HG03139 (cell line): ENCODE results near the gene ARNT2.

Experiments
- ATAC-seq: cut with Tn5 transposase; IDR thresholded peaks from one replicate; pipeline ENCODE4 v1.9.1; 2021; ENCODE audit not compliant: unreplicated experiment

Gene ARNT2

DNA sequence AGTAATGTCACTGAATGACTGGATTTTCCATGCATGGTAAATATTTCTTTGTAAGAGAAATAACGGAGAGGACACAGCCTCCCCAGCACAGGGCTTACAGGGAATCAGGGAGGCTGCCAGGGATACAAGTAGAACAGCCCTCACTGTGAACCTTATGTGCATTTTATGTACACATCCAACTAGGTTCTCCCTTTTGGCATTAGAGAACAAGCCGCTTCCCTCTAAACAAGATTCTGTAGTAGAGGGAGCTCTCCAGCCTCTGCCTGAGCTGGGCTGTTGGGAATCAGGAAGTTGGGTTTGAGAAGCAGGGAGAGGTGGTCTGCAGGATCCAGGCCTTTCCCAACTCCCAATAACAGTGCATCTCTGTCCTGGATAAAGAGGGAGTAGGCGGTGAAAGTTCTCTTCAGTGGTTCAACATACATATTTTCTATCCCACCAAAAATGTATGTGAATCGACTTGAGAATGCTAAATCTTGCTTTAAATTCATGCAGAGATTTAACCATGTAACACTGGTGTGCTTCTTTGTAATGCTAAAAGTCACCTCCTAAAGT is 83.7 kb downstream of the ARNT2 start:
- ATAC-seq, result no peak

DNA sequence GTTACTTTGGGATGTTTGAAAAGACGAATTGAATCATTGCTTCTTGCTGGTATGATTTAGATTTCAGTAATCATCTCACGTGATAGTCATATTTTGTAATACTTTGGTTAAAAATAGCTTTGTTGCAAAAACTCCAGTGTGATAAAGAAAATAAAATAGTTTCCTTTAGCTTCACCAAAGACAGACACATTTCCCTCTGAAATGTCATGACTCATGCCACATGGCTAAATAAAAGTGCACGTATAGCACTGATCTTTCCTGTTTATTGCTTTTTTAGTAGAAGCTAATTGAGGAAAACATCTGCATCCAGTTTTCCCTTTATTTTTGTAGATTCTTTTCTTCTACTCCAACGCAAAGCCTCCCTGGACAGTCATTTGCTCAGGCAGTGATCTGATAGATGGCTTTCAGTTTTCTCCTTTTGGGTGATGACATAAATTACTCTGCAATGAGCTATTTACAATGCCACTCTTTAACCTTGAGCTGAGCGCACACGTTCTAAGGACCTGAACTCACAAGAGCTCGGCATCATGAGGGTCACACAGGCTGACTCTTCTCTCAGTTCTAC is 84.9 kb downstream of the ARNT2 start:
- no peak for ATAC-seq

DNA sequence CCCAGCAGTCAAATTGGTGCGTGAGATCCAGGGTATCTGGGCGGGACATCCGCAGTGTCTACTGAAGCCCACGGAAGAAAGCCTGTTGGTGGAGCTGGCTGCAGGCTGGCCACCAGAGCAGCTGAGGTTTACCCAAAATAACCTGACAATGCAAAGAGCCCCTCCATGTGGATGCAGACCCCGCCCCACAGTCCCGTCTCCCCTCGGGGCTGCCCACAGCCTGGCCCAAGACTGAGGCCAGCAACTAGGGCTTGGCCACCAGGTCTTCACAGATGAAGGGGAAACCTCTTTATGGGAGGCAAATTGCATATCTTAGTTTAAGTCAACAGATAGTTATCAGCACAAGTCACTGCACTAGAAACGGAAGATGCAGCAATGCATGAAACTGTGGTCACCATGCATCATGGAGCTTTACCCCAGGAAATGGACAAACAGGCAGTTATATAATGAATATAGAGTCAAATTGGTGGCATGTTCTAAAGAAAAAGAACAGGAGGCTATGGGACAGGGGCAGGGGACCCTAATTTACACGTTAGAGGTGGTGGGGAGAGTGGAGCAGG is 86.3 kb downstream of the ARNT2 start:
- no peak for ATAC-seq

DNA sequence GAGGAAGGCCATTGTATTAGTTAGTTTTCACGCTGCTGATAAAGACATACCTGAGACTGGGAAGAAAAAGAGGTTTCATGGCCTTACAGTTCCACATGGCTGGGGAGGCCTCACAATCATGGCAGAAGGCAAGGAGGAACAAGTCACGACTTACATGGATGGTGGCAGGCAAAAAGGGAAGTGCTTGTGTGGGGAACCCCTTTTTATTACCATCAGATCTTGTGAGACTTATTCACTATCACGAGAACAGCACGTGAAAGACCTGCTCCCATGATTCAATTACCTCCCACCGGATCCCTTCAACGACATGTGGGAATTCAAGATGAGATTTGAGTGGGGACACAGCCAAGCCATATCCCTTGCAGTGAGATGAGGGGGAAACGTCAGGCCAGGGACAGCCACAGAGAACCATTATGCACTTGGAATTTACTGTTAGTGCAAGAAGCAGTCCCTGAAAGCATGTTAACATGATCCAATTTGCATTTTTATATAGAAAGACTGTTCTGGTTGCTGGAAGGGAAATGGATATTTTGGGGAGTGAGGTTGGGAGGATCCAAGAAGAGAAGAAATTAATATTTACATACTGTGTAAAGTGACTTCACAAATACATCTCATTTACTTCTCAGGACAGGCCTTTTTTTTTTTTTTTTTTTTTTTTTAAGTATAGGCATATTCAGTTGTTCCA is 87.1 kb downstream of the ARNT2 start:
- no peak for ATAC-seq

DNA sequence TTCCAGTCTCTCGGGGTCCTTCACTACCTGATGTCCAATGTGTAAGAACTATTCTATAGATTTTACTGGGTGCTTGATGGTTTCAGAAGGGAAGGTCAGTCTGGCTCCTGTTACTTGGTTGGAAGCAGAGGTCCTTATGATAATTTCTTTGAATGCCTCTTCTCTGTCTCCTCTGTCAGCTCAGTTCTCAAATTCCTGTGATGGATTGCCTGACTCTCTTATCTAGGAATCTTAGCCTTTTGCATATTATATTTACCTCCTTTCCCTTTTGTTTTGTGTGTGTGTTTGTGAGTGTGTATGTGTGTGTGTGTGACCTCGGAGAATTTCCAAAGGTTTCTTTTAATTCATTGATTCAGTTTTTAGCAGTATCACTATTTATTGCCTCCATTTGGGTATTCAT is 88.2 kb downstream of the ARNT2 start:
- ATAC-seq, result no peak

DNA sequence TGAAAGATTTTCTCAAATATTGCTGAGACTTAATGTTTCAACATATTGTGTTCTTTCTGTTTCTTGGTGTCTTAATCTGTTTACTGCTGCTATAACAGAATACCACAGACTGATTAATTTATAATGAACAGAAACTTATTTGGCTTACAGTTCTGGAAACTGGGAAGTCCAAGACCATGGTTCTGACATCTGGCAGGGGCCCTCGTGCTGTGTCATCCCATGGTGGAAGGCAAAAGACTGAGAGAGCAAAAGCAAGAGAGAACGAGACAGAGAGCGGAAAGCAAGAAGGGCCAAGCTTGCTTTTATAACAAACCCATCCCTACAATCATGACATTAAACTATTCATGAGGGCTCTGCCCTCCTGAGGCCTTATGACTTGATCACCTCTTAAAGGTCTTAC is 88.7 kb downstream of the ARNT2 start:
- no peak for ATAC-seq

DNA sequence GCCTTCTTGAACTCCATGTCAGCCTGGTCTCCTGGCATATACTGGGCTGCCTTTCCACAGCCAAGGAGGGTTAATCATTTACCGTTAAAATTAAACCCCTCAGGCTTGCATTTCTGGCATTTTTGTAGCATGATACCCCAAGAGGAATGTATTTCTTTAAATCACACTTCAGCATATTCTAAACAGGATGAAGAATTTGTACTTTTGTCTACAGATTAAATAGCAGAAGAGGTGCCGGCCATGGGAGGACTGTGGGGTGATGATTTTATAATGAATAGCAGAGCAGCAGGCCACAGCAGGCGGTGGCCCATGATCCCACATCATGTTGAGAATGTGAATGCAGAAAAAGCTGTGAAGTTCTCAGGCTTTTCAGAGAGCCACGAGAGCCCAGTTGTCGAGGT is 90.2 kb downstream of the ARNT2 start:
- ATAC-seq, result no peak

DNA sequence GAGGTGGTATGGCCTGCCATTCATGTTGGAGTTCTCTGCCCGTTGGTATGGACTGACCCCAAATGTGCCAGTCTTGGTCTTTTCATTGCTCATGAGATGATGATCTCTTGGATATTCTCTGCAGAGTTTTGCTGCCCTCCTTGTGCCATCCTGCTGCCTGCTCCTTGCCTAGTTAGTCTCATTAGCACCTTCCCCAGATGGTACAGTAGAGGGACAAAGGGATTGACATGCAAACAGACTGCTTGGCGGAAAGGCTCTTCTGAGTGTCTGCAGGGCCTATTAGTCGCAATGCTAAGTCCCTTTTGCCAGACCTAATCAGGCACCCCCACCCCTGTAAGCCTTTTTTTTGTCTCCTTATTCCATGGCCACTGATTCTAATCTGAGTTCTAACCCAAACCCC is 90.6 kb downstream of the ARNT2 start:
- ATAC-seq, result no peak

DNA sequence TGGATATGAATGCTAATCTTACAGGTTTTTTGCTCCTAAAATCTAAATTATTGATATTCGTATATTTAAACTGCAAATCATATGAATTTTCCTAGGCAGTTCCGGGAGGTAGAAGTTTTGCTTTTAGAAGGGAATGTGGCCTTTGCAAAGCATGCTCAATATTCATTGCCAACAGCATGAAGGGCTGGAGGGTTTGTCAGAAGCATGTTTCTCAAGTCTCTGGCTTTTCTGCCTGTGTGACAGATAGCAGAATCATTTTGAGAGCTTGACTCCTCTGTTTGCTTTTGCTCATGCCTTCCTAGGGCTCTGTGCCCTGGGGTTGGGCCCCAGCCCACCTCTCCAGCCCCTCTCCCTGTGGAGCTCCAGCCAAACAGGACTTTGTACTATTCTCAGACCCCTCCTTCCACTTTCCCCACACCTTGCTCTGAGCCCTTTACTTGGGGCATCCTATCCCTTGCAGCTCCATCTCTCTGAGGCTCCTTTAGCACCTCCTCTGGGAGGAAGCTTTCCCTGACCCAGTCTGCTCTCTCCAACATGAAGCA is 91.3 kb downstream of the ARNT2 start:
- ATAC-seq, result no peak

DNA sequence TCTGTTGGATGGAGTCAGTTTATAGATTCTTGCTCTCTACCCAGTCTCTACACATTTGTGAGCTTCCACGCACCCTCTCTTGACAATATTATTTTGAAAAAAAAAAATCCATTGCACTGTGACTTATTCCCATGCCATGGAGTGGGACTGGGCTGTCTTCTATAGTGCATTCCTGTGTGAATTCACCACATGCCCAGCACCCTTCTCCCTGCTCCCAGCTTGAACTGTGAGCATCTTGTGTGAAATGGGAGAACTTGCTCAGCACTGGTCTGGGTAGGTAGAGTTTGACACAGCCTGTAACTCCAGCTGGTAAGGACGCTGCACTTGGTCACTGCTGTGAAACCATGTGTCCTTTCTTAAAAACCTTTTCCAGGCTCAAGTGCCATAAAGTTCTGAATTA is 91.9 kb downstream of the ARNT2 start:
- no peak for ATAC-seq

DNA sequence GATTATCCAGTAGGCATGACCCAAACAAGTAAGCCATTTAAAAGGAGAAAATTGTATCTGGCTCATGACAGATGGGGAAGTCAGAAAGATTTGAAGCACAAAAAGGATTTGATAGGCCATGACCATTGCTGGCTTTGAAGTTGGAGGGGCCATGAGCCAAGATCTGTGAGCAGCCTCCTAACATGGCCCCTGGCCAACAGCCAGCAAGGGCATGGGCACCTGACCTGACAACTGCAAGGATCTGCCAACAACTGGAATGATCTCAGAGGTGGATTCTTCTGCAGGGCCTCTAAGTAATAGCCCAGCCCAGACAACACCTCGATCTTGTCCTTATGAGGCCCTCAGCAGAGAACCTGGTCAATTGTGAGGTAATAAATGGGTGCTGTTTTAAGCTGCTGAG is 93.0 kb downstream of the ARNT2 start:
- ATAC-seq, result no peak

DNA sequence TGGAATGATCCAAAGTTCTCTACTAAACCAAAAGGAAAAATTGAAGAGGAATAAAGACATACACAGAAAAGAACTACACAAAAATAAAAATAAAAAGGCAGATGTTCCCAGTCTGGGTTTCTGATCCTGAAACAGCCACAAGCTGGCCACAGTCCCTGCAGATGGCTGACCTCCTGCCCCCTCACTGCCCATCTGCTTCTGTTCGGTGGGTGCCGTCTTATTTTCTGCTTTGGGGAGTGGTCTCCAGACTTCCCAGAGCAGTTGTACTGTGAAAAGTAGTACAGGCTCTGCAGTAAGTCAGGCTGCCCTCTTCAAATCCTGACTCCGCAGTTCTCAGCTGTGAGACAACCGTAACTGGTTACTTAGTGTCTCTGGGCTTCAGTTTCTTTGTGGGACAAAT is 94.5 kb downstream of the ARNT2 start:
- ATAC-seq, result no peak

DNA sequence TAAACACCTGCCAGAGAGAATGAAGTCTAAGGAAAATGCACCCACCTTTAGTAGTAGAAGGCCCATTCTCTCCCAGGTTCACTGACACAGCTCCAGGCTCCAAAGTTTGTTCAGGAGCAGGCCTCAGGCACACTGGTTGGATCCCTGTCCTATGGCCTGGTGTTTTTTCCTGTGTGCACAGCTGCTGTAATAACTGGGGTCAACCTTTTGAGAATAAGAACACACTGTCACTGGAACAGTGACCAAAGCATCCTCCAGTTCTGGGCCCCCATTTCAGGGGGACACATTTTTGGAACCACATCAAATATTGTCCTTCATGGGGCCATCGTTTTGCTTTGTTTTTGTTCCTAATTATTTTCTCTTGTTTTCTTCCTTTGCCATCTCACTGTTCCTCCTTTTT is 95.8 kb downstream of the ARNT2 start:
- no peak for ATAC-seq

DNA sequence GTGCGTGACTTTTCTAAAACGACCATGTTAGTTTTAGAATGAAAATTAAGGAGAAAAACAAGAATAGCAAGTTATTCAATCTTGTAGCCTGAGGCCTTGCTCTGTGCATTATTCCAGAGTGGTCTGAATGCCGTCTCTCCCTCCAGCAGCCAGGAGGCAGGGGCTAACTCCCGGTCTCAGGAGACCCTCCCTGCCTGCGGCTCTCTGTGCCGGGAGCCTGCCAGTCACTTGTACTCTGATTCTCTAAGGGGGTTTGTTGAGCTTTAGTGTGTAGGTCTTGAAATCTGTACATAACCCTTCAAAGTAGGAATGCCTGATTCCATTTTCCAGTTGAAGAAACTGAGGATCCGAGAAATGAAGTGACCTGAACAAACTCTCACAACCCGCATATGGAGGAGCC is 97.3 kb downstream of the ARNT2 start:
- ATAC-seq, result no peak

DNA sequence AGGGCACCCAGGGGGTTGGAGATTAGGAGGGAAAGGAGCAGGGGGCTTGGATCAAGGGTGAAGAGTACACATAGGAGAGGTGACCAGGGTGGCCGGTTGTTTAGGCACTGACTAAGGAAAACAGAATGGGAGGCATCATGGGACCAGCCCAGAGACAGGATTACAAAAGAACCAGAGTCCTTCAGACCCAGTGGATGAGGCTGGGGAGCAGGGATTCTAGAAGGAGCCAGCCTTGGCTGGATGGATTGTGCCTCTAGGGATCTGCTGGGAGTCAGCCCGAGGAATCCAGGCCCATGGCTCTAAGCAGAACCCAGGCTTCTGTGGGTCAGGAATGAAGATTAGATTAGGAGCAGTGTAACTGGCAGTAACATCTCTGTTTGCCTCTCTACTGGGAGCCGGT is 98.6 kb downstream of the ARNT2 start:
- no peak for ATAC-seq

DNA sequence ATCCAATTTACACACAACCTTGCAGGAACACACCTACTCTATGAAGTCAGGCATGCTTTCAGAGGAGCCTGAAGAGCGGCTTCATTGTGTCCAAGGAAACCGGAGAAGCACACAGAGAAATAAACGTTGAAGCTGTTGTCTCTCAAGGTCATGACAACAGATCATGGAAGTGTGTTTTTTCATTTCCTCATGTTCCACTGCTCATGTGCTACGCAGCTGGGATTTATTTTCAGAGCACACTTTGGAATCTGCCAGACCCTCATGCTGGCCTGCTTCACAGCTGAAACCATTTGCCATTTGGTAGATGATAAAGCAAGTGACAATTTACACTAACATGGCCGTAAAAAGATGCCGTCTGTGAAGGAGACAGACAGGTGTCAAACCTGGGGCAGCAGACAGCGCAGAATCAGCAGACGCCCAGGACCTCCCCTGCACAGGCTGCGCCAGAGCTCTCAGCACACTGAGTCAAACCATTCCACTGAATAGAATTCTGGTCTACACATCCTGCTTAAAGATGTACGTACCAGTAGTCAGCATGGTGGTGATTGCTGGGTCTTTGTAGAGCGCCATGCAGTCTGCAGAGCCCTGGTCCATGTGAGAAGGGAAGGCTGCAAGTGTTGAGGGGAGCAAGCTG is 99.3 kb downstream of the ARNT2 start:
- ATAC-seq, result no peak

DNA sequence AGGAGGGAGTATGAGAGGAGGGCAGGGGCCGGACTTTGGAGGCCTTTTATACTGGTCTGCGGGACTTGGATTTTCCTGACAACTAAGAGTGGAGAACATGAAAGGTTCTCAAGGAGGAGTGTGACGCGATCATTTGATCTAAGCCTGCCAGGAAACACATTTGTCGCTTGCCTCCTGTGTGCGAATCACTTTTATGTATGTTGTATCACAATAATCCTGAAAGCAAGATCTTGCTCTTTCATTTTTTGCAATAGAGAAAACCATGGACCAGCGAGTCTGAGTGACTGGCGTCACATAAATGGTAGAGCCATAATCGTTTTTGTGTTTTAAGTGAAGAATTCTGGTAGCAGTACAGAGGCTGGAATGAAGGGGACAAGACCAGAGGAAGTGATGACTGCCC is 100.7 kb downstream of the ARNT2 start:
- no peak for ATAC-seq

DNA sequence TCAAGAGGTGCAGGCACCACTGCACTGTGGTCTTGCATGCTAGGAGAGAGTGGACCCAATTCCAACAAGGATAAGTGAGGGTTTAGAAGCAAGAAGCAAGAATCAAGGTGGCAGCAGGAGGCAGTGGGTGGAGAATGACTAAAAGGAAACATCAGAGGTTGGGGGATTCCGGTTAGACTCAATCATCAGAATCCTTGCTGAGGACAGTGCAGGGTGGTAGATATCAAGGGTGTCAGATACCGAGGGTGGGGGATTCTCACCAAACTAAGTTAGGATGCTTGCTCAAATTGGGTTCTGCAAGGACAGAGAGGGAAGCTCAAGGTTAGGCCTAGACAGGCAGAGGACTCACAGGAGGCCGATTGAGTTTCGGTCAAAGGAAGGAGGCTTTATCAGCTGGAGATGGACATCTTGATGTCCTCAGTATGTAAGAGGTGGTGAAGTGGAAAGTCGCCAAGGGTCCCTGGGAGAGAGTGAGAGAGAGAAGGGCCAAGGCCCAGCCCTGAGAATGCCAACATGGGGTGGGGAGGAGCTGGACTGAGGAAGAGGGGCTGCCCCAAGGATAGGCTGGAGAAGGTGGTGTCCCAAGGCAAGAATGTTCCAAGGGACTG is 102.2 kb downstream of the ARNT2 start:
- ATAC-seq, result no peak

DNA sequence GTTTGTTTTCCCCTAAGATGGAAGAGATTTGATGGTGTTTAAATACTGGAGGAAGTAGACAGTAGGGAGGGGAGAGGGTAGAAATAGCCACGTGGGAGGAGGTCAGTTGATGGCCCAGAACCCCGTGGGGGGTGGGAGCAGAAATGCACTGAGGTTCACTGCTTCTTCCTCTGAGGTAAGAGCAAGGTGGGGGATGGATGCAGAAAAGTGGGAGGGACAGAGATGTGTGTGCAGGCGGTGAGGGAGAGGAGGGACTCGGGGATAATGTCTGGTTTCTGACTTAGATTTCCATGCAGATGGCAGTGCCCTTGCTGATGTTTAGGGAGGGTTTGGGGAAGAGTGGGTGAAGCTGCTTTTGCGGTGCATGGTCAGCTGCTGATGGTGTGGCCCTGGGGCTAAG is 102.9 kb downstream of the ARNT2 start:
- no peak for ATAC-seq

DNA sequence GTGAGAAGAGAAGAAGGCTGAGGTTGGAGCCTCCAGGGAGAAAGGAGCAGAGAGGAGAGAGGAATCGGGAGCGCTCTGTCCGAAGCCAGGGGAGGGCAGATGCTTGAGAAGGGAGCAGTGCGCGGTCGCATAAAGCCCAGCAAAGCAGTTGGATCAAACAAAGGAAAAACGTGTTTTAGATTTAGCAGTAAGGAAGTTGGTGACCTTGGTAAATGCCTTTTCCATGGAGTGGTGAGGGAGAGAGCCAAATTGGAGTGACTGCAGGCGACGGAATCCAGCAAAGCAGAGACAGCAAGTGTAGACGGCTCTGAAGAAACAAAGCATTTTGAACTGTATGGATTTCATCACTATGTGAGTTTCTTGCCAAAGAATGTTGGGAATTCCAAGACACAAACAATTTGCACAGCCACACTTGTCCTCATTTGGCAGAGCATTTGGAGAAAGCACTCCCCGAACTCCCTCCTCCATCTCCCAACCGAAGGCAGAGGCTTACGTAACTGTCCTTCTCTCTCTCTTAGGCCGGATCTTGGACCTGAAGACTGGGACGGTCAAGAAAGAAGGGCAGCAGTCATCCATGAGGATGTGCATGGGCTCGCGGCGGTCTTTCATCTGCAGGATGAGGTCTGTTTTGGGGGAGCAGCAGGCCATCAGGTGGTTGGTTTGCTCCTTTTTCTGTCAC is 103.6 kb downstream of the ARNT2 start:
- ATAC-seq, result no peak

DNA sequence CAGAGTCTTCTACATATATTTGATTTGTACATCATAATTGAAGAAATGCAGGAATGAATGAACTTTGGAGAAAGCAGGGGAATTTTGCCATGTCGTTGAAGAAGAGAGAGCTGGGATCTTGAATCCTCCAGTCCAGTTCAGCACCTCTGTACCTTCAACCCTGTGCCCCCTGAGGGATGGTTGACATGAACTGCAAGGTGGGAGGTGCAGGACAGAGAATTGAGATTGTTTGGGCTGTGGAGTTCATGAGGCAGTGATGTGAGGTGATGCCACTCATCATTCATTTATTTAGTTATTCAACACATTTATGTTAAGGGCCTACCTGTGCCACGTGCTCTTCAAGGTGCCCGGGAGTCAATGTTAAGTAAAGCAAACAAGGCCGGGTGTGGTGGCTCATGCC is 104.6 kb downstream of the ARNT2 start:
- ATAC-seq, result no peak
